Epithelial cell of prostate (primary cell): ENCODE data around the gene HGS.
"Not testable (repeated sequence)": the region's sequence is repeated elsewhere in the genome, so short reads cannot be mapped to it uniquely, and the experiment has no call there.

Experiments
- DNase-seq: peaks from one replicate; pipeline ENCODE4 v3.0.0-alpha.2; 2011; ENCODE audit warnings: low read depth, low spot score
- H3K27ac ChIP-seq: fragments of 450-650 bp; 2 replicates; pipeline ENCODE4 v1.5.1; 2017; ENCODE audit warnings: mild to moderate bottlenecking

Gene HGS

DNA sequence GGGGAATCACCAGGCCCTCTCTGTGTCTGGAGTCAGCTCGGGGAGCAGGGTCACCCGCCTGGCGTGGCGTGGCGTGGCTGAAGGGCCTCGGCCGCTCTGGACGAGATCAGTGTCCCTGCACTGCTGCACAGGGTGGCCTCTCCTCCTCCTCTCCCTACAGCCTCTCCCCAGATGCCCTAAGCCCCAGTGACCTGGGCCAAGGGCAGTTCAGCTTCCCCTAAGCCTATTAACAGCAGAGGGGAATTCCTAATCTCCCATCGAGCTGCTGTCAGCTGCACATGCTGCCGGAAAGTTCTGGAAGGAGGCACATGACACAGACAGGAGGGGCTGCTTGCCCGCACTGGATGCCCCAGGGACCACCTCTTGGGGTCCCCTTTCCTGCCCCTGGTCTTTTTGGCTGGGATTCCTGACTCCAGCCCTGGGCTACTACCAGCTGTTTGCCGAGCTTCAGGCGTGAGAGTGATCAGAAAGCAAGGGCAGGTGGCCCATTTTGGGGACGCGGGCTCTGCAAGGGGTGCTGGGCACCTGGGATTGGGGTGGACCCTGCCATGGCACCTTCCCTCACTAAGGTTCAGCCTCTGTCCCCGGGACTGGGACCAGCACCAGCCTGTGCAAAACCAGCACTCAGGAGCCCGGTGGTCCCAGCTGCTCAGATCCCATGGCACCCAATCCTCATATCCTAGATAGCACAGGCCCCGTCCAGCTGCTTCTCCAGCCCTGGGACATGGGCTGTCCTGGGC, 28.3 kb upstream of the HGS start:
- H3K27ac ChIP-seq: no peak overlapping the region
- no peak for DNase-seq

- H3K27ac ChIP-seq: no peak within 1 kb of the TSS
- DNase-seq: no peak
Measured at GRCh38 chr17:81656118-81656743, 27.6 kb upstream of the HGS start, which contains the start of gene PDE6G. Gene PDE6G, minus strand, starts transcription at chr17:81656542. Its CDS starts 3,237 bp downstream, at chr17:81653305.

DNA sequence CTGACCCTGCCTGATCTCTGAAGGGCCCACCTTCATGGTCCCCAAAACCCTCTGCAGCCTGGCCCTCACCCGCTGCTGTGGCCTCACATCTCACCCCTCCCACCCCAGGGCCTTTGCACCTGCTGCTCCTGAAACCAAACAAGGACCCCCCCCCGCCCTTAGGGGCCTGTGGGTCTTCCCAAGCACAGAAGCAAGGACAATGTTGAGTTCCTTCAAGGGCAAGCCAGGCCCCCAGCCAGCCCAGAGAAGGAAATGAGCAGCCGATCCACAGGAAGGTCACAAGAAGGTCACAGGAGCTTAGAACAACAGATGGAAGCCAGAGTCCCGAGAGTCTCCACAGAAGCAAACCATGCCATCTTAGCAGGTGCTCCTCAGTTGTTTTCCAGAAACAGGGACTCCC, 27.0 kb upstream of the HGS start:
- no peak overlapping the region for H3K27ac ChIP-seq
- no peak for DNase-seq

- peak overlapping the region; percentile 52 for H3K27ac ChIP-seq
- no peak for DNase-seq
Measured at GRCh38 chr17:81659038-81659437, 24.8 kb upstream of the HGS start.

- DNase-seq: no peak
- peak overlapping the region; percentile 52 for H3K27ac ChIP-seq
Measured at GRCh38 chr17:81660441-81660840, 23.4 kb upstream of the HGS start.

GRCh38 chr17:81662002-81662401, 21.8 kb upstream of the HGS start:
- DNase-seq: no peak
- no peak overlapping the region for H3K27ac ChIP-seq

- no peak for DNase-seq
- H3K27ac ChIP-seq: no peak overlapping the region
Measured at GRCh38 chr17:81664051-81664470, 19.8 kb upstream of the HGS start.

DNA sequence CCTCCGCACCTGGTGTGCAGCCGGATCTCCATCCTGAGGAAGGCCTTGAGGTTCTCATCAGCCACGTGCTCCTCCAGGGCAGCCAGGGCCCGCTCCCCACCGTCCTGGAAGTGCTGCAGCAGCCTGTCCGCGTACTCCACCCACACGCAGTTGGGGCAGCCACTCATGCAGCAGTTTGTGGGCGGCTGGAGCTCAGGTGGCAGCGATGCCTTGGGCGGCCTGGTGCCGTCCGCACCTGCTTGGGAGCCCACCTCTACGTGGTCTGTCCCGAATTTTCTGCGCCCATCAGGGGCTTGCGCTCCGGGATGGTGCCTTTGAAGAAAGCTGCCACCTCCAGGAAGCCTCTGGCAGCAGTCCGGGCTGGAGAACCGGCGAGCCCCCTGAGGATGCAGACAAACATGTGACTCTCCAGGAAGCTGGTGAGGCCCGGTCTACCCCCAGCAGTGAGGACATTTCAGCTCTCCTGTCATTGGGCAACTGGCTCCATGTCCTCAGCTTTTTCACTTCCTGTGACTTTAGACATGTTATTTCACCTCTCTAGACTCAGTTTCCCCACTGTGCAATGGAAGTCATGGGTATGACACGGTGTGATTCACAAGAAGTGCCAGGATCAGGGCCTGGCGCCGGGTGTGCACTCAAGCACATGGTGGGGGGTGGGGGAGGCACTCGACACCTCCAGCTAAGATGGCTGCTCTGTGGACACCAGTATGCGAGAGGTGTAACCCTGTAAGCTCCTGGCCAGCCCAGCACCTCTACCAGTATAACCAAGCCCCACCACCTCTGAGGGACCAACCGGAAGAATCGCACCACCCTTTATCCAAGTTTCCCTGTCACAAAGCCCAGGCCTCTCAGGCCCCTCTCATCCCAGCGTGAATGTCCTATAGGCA, 18.4 kb upstream of the HGS start:
- DNase-seq: no peak
- H3K27ac ChIP-seq: peak overlapping the region; percentile 83

- peak overlapping the region; percentile 83 for H3K27ac ChIP-seq
- no peak for DNase-seq
Measured at GRCh38 chr17:81666092-81666341, 17.8 kb upstream of the HGS start.

DNA sequence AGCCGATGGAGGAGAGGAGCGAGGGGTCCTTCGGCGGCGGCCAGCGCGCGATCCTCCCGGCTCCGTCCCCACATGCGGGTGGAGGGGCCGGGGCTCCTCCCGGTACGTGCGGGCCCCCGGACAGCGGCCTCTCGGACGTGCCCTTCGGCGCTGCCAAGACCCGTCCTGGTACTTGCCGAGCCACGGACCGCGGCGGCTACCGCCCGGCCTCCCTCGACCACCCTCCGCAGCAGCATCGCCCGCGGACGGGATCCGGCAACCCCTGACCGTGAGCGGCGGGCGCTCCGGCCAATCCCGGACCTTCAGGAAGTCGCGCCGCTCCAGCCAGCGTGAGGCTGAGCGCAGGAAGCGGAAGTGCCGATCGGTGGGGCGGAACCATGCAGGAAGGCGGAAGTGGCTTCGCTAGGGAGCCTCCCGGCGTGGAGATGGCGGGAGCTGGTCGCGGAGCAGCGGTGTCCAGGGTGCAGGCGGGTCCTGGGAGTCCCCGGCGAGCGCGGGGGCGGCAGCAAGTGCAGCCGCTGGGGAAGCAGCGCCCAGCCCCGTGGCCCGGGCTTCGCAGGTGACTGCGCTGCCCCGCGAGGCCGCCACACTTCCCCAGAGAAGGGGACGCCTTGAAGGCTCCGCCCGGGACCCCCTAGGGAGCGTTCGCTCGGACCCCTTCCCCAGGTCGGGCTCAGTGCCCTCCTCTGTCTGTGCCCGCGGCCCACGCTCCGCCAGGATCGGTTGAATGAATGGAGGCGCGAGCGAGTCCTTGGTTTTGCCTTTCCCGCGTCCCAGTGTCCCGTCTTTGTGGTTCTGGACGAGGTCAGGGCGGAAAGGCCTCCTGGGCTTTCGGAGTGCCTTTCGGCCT, 17.2 kb upstream of the HGS start, which contains the start of the genes CCDC137 and OXLD1:
Gene CCDC137, plus strand, starts transcription at position 396 of the 850 bp plus-strand sequence. Its CDS starts 30 bp downstream, at position 426.
Gene OXLD1, minus strand, starts transcription at position 264 of the 850 bp plus-strand sequence. Its CDS starts 28 bp downstream, at position 236.
- DNase-seq: peak; percentile 85
- peak within 1 kb of the TSS; percentile 83 for H3K27ac ChIP-seq

GRCh38 chr17:81667754-81668153, 16.1 kb upstream of the HGS start:
- peak overlapping the region; percentile 83 for H3K27ac ChIP-seq
- DNase-seq: no peak

GRCh38 chr17:81672504-81672903, 11.3 kb upstream of the HGS start:
- DNase-seq: no peak
- H3K27ac ChIP-seq: no peak overlapping the region

- H3K27ac ChIP-seq: no peak overlapping the region
- no peak for DNase-seq
Measured at GRCh38 chr17:81672954-81673353, 10.9 kb upstream of the HGS start.

- no peak overlapping the region for H3K27ac ChIP-seq
- no peak for DNase-seq
Measured at GRCh38 chr17:81673561-81674258, 10.1 kb upstream of the HGS start.

DNA sequence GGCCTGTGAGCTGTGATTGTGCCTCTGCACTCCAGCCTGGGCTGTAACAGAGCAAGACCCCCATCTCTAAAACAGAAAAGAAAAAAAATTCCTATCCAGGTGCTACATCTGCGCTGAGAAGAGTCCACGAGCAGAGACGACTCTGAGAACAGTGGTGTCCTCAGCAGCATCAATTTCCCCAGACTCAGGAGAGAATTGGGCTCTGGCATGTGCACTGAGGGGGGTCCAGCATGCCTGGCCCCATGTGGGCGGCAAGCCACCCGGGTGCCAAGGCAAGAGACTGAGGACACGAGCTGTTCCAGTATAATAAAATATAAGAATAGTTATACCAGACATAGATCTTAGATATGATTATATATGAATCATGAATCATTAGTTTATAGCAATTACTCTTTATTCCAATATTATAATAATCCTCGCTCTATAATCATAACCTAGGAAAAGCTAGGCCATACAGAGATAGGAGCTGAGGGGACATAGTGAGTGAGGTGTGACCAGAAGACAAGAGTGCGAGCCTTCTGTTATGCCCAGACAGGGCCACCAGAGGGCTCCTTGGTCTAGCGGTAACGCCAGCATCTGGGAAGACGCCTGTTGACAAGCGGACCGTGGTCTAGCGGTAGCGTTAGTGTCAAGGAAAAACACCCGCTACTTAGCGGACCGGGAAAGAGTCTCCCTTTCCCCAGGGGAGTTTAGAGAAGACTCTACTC, 8.1 kb upstream of the HGS start:
- DNase-seq, H3K27ac ChIP-seq: not testable (repeated sequence)

- no peak for DNase-seq
- no peak overlapping the region for H3K27ac ChIP-seq
Measured at GRCh38 chr17:81676906-81677305, 6.9 kb upstream of the HGS start.

GRCh38 chr17:81680150-81680549, 3.7 kb upstream of the HGS start:
- no peak for DNase-seq
- H3K27ac ChIP-seq: no peak overlapping the region

DNA sequence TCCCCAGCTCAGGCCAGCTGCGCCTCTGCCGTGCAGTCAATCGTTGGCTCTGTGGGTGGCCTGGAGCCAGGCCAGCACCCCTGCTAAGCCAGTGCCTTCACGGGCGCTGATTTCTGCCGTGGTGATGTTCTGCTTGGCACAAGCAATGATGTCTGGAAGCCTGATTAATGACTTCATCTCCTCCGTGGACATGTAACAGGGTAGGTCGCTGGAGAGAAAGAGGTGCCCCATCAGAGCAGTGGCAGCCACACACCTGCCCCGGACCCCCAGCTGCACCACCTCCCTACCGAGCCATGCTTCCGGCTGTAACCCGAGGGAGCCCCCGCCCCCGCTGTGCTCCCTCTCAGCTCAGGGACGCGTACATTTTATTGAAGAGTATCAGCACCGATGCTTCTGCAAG, 2.1 kb upstream of the HGS start:
- no peak overlapping the region for H3K27ac ChIP-seq
- DNase-seq: no peak
